Activated B cell treated with CpG ODN at 0.5 μM for 24 hours (primary cell): Measurements from ENCODE around the gene MAF. TPM values are rescaled to one million over a fixed set of nuclear protein-coding genes. Genes with fewer than 3 reads are reported as not detected.

Experiments
- ATAC-seq: fragments of 200-7000 bp; cut with Tn5 transposase; one replicate; pipeline ENCODE4 v1.10.0; 2021; ENCODE audit warnings: low read depth, mild to moderate bottlenecking, moderate library complexity
- CTCF ChIA-PET: fragments of 350-600 bp; sonication (Branson Sonifier 250); formaldehyde crosslinking; loops from one replicate; lab custom pipeline; 2021; ENCODE audit warnings: antibody characterized with exemption; lab: Charles Lee
- POLR2A ChIA-PET: fragments of 350-600 bp; sonication (Branson Sonifier 250); formaldehyde crosslinking; loops from one replicate; lab custom pipeline; 2021; ENCODE audit warnings: antibody characterized with exemption; lab: Charles Lee
- DNase-seq: peaks from one replicate; pipeline ENCODE4 v3.0.0; 2022
- H3K27ac Mint-ChIP-seq: one replicate; pipeline ENCODE4 v1.8.0; 2020; ENCODE audit warnings: mixed read lengths
- H3K27me3 Mint-ChIP-seq: one replicate; pipeline ENCODE4 v1.8.0; 2021; ENCODE audit warnings: mixed read lengths
- H3K36me3 Mint-ChIP-seq: one replicate; pipeline ENCODE4 v1.8.0; 2021; ENCODE audit warnings: low read depth, mixed read lengths
- H3K4me1 Mint-ChIP-seq: one replicate; pipeline ENCODE4 v1.8.0; 2021; ENCODE audit warnings: mixed read lengths
- H3K4me3 Mint-ChIP-seq: one replicate; pipeline ENCODE4 v1.8.0; 2020; ENCODE audit warnings: mild to moderate bottlenecking, mixed read lengths
- H3K9me3 Mint-ChIP-seq: one replicate; pipeline ENCODE4 v1.8.0; 2020; ENCODE audit warnings: mixed read lengths
- CTCF ChIP-seq: fragments of 200-600 bp; IDR thresholded peaks from one replicate; pipeline ENCODE4 v1.8.0; 2022; ENCODE audit warnings: antibody characterized with exemption, mild to moderate bottlenecking
- intact Hi-C: fragments of 100-400 bp; cut with micrococcal nuclease; formaldehyde crosslinking; loops from one replicate; pipeline ENCODE4 v1.15.1; 2024
- total RNA-seq: library from RNA; stranded (reverse); gene quantifications from 2 replicates; pipeline ENCODE4 v1.2.3, GENCODE V29; 2022

Gene MAF
- total RNA-seq, 1 donor from 2014 or later = 0.18 TPM

- ChIA-PET CTCF (no interaction called here), POLR2A (no interaction called here)
- DNase-seq (no peak), ATAC-seq (no peak)
- TF ChIP-seq CTCF = no peak
- intact Hi-C loops = no loop called here
- Mint-ChIP-seq H3K36me3 (no peaks in the 10 kb centered on the region), H3K9me3 (peaks cover 3% of the 10 kb centered on the region), H3K4me1 (no peaks in the 10 kb centered on the region), H3K27me3 (peaks cover 5% of the 10 kb centered on the region), H3K4me3 (no peak overlapping the region), H3K27ac (no peak overlapping the region)
These were observed 33.8 kb upstream of the MAF start for GRCh38 chr16:79634298-79634697.

GRCh38 chr16:79632289-79632688 is 31.8 kb upstream of the MAF start:
- Mint-ChIP-seq H3K27me3 (peaks cover 5% of the 10 kb centered on the region), H3K4me3 (no peak overlapping the region), H3K4me1 (no peaks in the 10 kb centered on the region), H3K9me3 (peaks cover 3% of the 10 kb centered on the region), H3K36me3 (no peaks in the 10 kb centered on the region), H3K27ac (no peak overlapping the region)
- intact Hi-C loops = no loop called here
- no peak for TF ChIP-seq CTCF
- POLR2A ChIA-PET = no interaction called here
- DNase-seq = no peak
- CTCF ChIA-PET = no interaction called here
- ATAC-seq = no peak

GRCh38 chr16:79628988-79629387 is 28.5 kb upstream of the MAF start:
- POLR2A ChIA-PET = no interaction called here
- ATAC-seq = no peak
- Mint-ChIP-seq H3K27me3 (peaks cover 8% of the 10 kb centered on the region), H3K4me3 (no peak overlapping the region), H3K36me3 (no peaks in the 10 kb centered on the region), H3K27ac (no peak overlapping the region), H3K4me1 (no peaks in the 10 kb centered on the region), H3K9me3 (peaks cover 3% of the 10 kb centered on the region)
- no peak for DNase-seq
- intact Hi-C loops = no loop called here
- TF ChIP-seq CTCF = no peak
- CTCF ChIA-PET = no interaction called here

- Mint-ChIP-seq H3K27ac (no peak overlapping the region), H3K27me3 (peaks cover 8% of the 10 kb centered on the region), H3K4me3 (no peak overlapping the region), H3K36me3 (no peaks in the 10 kb centered on the region), H3K4me1 (no peaks in the 10 kb centered on the region), H3K9me3 (peaks cover 3% of the 10 kb centered on the region)
- no peak for TF ChIP-seq CTCF
- intact Hi-C loops = no loop called here
- ChIA-PET POLR2A (no interaction called here), CTCF (no interaction called here)
- ATAC-seq (no peak), DNase-seq (no peak)
These were observed 28.0 kb upstream of the MAF start for GRCh38 chr16:79628501-79628975.

GRCh38 chr16:79627092-79627491 is 26.6 kb upstream of the MAF start:
- Mint-ChIP-seq H3K4me1 (no peaks in the 10 kb centered on the region), H3K36me3 (no peaks in the 10 kb centered on the region), H3K27me3 (peaks cover 8% of the 10 kb centered on the region), H3K27ac (no peak overlapping the region), H3K4me3 (no peak overlapping the region), H3K9me3 (peaks cover 3% of the 10 kb centered on the region)
- ChIA-PET POLR2A (no interaction called here), CTCF (no interaction called here)
- intact Hi-C loops = no loop called here
- no peak for TF ChIP-seq CTCF
- no peak for ATAC-seq
- DNase-seq = no peak
